SK-N-SH (cell line): ENCODE results near the gene MSRB2. TPM values are rescaled to one million over a fixed set of nuclear protein-coding genes. Genes with fewer than 3 reads are reported as not detected.
A peak's percentile ranks its signal among the peaks of the same experiment; 100 is the strongest.

Experiments
- CTCF ChIA-PET: fragments of 300-600, 350-600 bp; formaldehyde crosslinking; extraction: SDS; loops from one replicate; lab custom pipeline; 2021; lab: Yijun Ruan, JAX
- POLR2A ChIA-PET: fragments of 350-600 bp; sonication (Branson Sonifier 250); formaldehyde crosslinking; extraction: SDS; loops from one replicate; lab custom pipeline; 2020; ENCODE audit warnings: antibody characterized with exemption, inconsistent platforms; lab: Yijun Ruan, JAX
- DNase-seq: peaks from one replicate; pipeline ENCODE4 v3.0.0; 2012
- H2AFZ ChIP-seq: fragments of 200-600 bp; sonication (generic); 2 replicates; pipeline ENCODE4 v1.8.1; 2016; ENCODE audit warnings: antibody characterized with exemption, mild to moderate bottlenecking, low read depth
- H3F3A ChIP-seq: fragments of 200-600 bp; sonication (generic); replicated peaks from 2 replicates; pipeline ENCODE3; 2016; ENCODE audit warnings: antibody characterized with exemption, mild to moderate bottlenecking; ENCODE audit not compliant: insufficient read depth
- H3K27ac ChIP-seq, 2 experiments: fragments of 200-500 bp in 1 of 2; fragments of 200-600 bp in 1 of 2; sonication (Bioruptor generic) in 1 of 2; sonication (generic), shearing (Covaris generic) in 1 of 2; 2 replicates each; pipeline versions ENCODE4 v1.5.1 to v1.6.1; 2014 to 2016; ENCODE audit warnings: low read depth in 2 of 2, inconsistent platforms in 1 of 2, low read length in 1 of 2, mild to moderate bottlenecking in 1 of 2, mixed read lengths in 1 of 2
- H3K27me3 ChIP-seq: fragments of 200-600 bp; sonication (generic), shearing (Covaris generic); 2 replicates; pipeline ENCODE4 v1.6.1; 2016; ENCODE audit warnings: mixed run types; ENCODE audit not compliant: insufficient read depth
- H3K36me3 ChIP-seq, 2 experiments: fragments of 200-500 bp in 1 of 2; fragments of 200-600 bp in 1 of 2; sonication (Bioruptor generic) in 1 of 2; sonication (generic) in 1 of 2; replicated peaks in 1 of 2; 2 replicates each; pipeline versions ENCODE3 to v1.5.1; 2014 to 2016; ENCODE audit warnings: low read length in 1 of 2, mild to moderate bottlenecking in 1 of 2; ENCODE audit not compliant: insufficient read depth in 2 of 2, control insufficient read depth in 1 of 2
- H3K4me1 ChIP-seq, 2 experiments: fragments of 200-500 bp in 1 of 2; fragments of 200-600 bp in 1 of 2; sonication (Bioruptor generic) in 1 of 2; sonication (generic), shearing (Covaris generic) in 1 of 2; 2 replicates each; pipeline versions ENCODE4 v1.5.1 to v1.6.1; 2014 to 2016; ENCODE audit warnings: low read depth in 1 of 2, low read length in 1 of 2, mixed run types in 1 of 2; ENCODE audit not compliant: insufficient read depth in 2 of 2, control insufficient read depth in 1 of 2
- H3K4me2 ChIP-seq: fragments of 200-600 bp; sonication (generic), shearing (Covaris generic); 2 replicates; pipeline ENCODE4 v1.6.1; 2017; ENCODE audit warnings: mixed run types
- H3K4me3 ChIP-seq, 2 experiments: fragments of 200-500 bp in 1 of 2; fragments of 200-600 bp in 1 of 2; sonication (Bioruptor generic) in 1 of 2; sonication (generic), shearing (Covaris generic) in 1 of 2; 2 replicates each; pipeline versions ENCODE4 v1.5.1 to v1.8.1; 2014 to 2016; ENCODE audit warnings: low read depth in 2 of 2, inconsistent platforms in 1 of 2, low read length in 1 of 2, mild to moderate bottlenecking in 1 of 2, mixed read lengths in 1 of 2, moderate library complexity in 1 of 2
- H3K79me2 ChIP-seq: fragments of 200-600 bp; sonication (generic); 2 replicates; pipeline ENCODE4 v1.8.1; 2017; ENCODE audit warnings: mild to moderate bottlenecking; ENCODE audit not compliant: insufficient read depth
- H3K9ac ChIP-seq: fragments of 200-600 bp; sonication (generic); 2 replicates; pipeline ENCODE4 v1.6.1; 2017; ENCODE audit warnings: mixed run types
- H3K9me2 ChIP-seq: fragments of 200-600 bp; sonication (generic); 2 replicates; pipeline ENCODE4 v1.6.1; 2017; ENCODE audit warnings: mixed run types
- H3K9me3 ChIP-seq: fragments of 200-600 bp; sonication (generic); 2 replicates; pipeline ENCODE4 v1.6.1; 2017; ENCODE audit warnings: mixed run types, mild to moderate bottlenecking, moderate library complexity
- H4K20me1 ChIP-seq: fragments of 200-600 bp; sonication (generic); 2 replicates; pipeline ENCODE4 v1.6.1; 2017; ENCODE audit warnings: mild to moderate bottlenecking, mixed run types; ENCODE audit not compliant: insufficient read depth
- CHD2 ChIP-seq: fragments of 150-350 bp; IDR thresholded peaks from 2 replicates; pipeline ENCODE4 v1.6.1; 2018; ENCODE audit warnings: low read length; ENCODE audit not compliant: partially characterized antibody
- EZH2phosphoT487 ChIP-seq: fragments of 200-600 bp; sonication (generic); IDR thresholded peaks from 2 replicates; pipeline ENCODE4 v1.6.1; 2017; ENCODE audit warnings: low read depth, mixed run types, mild to moderate bottlenecking, antibody characterized with exemption, moderate library complexity, borderline replicate concordance
- FOXJ3 ChIP-seq: sonication (generic); formaldehyde crosslinking; IDR thresholded peaks from 2 replicates; pipeline ENCODE4 v1.5.1; 2020; ENCODE audit warnings: mild to moderate bottlenecking, missing genetic modification reagents
- FOXM1 ChIP-seq: IDR thresholded peaks from 2 replicates; pipeline ENCODE4 v1.4.0; 2012; ENCODE audit warnings: low read depth, mild to moderate bottlenecking
- GABPA ChIP-seq: IDR thresholded peaks from 2 replicates; pipeline ENCODE4 v1.4.0; 2012; ENCODE audit warnings: low read depth, mild to moderate bottlenecking
- IRF3 ChIP-seq: fragments of 150-350 bp; IDR thresholded peaks from 2 replicates; pipeline ENCODE4 v1.6.1; 2016; ENCODE audit warnings: mild to moderate bottlenecking, low read depth, low read length
- MEF2A ChIP-seq: IDR thresholded peaks from 2 replicates; pipeline ENCODE4 v1.4.0; 2012; ENCODE audit warnings: low read depth, borderline replicate concordance
- SIN3A ChIP-seq: IDR thresholded peaks from 2 replicates; pipeline ENCODE4 v1.6.1; 2012; ENCODE audit warnings: low read depth, mild to moderate bottlenecking, low read length, moderate library complexity, borderline replicate concordance
- SMC3 ChIP-seq: IDR thresholded peaks from 2 replicates; pipeline ENCODE4 v1.6.1; 2012; ENCODE audit warnings: low read depth, low read length, improper control_type of control experiment
- YY1 ChIP-seq: IDR thresholded peaks from 2 replicates; pipeline ENCODE4 v1.4.0; 2012; ENCODE audit warnings: low read depth, mild to moderate bottlenecking
- ZBTB33 ChIP-seq: IDR thresholded peaks from 2 replicates; pipeline ENCODE4 v1.4.0; 2012; ENCODE audit warnings: low read depth, borderline replicate concordance
- WGBS: methylation state at CpG from one replicate; pipeline ENCODE4 v1.1.6; 2017; ENCODE audit warnings: low lambda C conversion rate; 5-methylcytosine and 5-hydroxymethylcytosine counted together
- polyA plus RNA-seq, 3 experiments: library from polyadenylated mRNA; depleted of rRNA; stranded (reverse); fragments of >200 nt; gene quantifications; 2 replicates each; pipeline ENCODE4 v1.2.3, GENCODE V29; 2012
- TF ChIP-seq, protein P1 (sequence below): fragments of 150-350 bp; IDR thresholded peaks from 2 replicates; pipeline ENCODE4 v1.6.1; 2017; ENCODE audit warnings: antibody characterized with exemption, low read length, low read depth, borderline replicate concordance

The MSRB2 gene
- polyA plus RNA-seq, 1 of the 3 experiments (the other 2 are of a cell fraction), result 44.0 TPM

- Histone ChIP-seq H3K9ac (no peak overlapping the region), H3K27ac (peak overlapping the region in 1 of 2 experiments; percentile 56; a peak in 2 of 4 replicates), H3K4me3 (peak overlapping the region; percentile 38 to 61; a peak in 3 of 4 replicates), H3K9me3 (no peaks in the 10 kb centered on the region; the same call in 1 of the 2 replicates), H3K79me2 (peaks cover 30% of the 10 kb centered on the region), H3K27me3 (no peaks in the 10 kb centered on the region), H3F3A (peaks cover 10% of the 10 kb centered on the region), H2AFZ (peak overlapping the region; percentile 97), H3K36me3 (no peaks in the 10 kb centered on the region), H3K9me2 (no peaks in the 10 kb centered on the region), H3K4me1 (peaks cover 1 to 11% of the 10 kb centered on the region in 2 experiments; a peak in 3 of 4 replicates), H4K20me1 (no peaks in the 10 kb centered on the region), H3K4me2 (peak overlapping the region; percentile 70)
- ChIA-PET CTCF (interaction anchor here (0.8 to 1.7 kb wide), 2 partner anchors 14 to 65 kb away, joined by 3 read pairs; no protein-coding TSS in a partner anchor), POLR2A (interaction anchor here (0.6 kb wide), 2 partner anchors 25 to 191 kb away, joined by 3 read pairs; no protein-coding TSS in a partner anchor)
- 21% methylated on average over 8 of the region's 8 CpGs for WGBS
- TF ChIP-seq SIN3A, result no peak
- TF ChIP-seq, protein P1, sequence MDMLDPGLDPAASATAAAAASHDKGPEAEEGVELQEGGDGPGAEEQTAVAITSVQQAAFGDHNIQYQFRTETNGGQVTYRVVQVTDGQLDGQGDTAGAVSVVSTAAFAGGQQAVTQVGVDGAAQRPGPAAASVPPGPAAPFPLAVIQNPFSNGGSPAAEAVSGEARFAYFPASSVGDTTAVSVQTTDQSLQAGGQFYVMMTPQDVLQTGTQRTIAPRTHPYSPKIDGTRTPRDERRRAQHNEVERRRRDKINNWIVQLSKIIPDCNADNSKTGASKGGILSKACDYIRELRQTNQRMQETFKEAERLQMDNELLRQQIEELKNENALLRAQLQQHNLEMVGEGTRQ, result no peak
- no peak for TF ChIP-seq FOXM1
- TF ChIP-seq IRF3, result no peak
- TF ChIP-seq SMC3, result no peak
- TF ChIP-seq GABPA, result no peak
- TF ChIP-seq FOXJ3 (CRISPR knock-in tag), result no peak
- TF ChIP-seq CHD2, result no peak
- TF ChIP-seq YY1, result no peak
- TF ChIP-seq ZBTB33, result no peak
- TF ChIP-seq EZH2phosphoT487, result no peak
- no peak for TF ChIP-seq MEF2A
- DNase-seq, result no peak
These were observed 484 bp upstream of the MSRB2 start for GRCh38 chr10:23094786-23095403.
